IPS DF 4.7 (cell line): ENCODE results near the gene PNLIPRP3.

Experiments
- DNase-seq: peaks from one replicate; pipeline ENCODE4 v3.0.0-alpha.2; 2013; ENCODE audit warnings: low spot score; ENCODE audit errors: extremely low read depth

PNLIPRP3 gene

DNA sequence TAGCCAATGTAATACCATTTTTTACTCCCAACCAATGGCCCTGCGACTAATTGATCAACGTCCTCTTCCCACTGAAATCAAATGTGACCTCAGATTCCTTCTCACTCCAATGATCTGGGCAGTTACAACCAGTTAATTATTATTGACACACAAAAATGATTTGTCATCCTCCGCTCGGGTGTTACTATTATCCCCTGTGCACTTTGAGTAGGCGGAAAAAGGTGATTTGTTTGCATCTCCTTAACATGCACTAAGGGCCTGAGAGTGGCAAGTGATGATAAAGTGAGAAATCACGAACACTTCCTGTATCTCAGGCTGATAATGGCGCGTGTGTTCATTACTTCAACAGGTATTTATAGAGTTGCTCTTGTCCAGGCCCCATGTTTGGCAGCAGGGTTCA lies 77.1 kb downstream of the PNLIPRP3 start:
- DNase-seq: no peak

- DNase-seq: no peak
These were observed 82.9 kb downstream of the PNLIPRP3 start for GRCh38 chr10:116510565-116510964.

DNA sequence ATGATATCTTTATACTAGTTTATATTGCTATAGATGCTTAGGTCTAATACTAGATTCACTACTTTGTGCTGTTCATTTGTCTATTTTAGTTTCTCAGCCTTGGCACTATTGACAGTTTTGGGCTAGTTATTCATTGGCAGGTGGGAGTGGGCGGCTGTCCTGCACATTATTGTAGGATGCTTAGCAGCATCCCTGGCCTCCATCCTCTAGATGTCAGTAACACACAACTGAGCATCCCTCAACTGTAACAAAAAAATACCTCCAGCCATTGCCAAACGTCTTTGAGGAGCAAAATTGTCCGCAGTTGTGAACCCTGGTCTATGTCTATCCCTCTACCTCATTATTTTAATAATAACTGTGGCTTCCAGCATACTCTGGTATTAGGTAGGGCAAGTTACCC lies 83.7 kb downstream of the PNLIPRP3 start:
- no peak for DNase-seq

DNA sequence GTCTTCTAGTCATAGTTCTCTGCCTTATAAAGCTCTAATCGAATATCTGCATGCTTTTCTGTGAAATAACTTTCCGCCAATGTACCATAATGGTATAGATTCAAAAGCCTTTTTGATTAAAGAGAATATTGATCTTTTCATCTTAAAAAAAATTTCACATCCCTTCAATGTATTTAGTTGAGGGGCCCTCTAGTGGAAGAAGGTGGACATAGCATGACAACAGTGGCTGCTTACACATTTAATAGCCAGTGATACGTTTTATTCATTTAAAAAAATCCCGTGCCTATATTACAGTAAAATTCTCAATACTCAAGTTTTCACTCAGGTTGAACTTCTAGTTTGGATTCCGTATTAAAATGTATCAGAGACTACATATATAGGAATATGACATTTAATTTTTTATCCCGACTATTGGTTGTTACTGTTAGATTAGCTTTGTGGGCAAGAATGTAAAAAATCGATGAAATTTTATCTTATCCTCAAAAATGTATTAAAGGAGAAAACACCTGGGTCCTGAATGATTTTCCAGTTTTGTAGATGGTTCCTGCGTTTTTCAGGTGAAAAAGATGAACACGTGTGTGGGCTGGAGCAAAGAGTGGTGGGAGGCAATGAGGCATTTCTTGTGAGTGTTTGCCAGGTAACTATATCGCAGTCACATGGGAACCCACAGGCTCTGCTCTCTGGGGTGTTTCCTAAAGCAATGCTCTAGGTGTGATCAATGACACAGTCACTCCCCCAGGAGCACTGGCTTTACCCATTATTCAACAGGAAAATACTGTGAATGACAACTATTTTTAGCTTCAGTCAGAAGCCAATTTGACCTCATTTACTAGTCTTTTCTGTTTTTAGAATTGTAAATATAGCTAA lies 94.0 kb downstream of the PNLIPRP3 start:
- DNase-seq: no peak

- DNase-seq: no peak
These were observed 95.2 kb downstream of the PNLIPRP3 start for GRCh38 chr10:116522803-116523381.

DNA sequence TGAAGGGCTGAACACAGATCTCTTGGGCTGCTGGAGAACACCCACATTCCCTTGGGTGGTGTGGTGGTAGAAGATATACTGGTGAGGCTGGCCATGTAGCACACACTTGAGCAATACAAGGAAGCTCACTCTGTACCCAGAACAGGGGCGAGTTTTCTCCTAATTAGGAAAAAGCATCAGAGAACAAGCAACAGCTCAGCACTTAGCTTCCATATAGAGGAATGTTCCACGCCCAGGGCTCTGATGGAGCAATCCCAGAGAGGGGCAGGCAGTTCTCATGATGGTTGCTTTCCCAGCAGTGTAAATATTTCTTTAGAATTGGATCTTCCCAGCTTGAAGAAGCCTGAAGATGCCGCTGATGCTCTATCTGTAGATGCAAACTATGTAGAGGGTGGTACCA lies 97.1 kb downstream of the PNLIPRP3 start:
- DNase-seq: no peak

DNA sequence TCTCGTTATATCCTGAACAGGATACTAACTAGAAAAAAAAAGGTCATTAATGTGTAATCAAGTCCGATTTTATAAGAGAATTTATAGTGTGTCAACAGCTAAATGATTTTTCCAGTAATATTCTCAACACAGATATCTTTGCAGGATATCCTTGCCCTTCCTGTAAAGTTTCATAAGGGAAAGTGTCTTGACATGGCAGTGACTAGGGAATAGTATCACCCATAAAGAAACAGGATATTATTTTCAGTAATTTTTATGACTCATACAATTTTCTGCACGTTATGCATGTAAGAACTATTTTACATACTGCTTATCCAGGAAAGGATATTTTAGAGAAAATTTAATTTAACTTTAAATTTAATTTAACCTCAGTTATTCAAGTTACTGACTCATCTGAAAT lies 98.6 kb downstream of the PNLIPRP3 start:
- DNase-seq: no peak
